Activated CD4-positive, alpha-beta T cell treated with anti-CD3 and anti-CD28 coated beads, Interleukin-2, amount 10 ng/mL, durations not matched to agents 7 days and 5 days (primary cell): ENCODE data around the gene EPS8. TPM values are rescaled to one million over a fixed set of nuclear protein-coding genes. Genes with fewer than 3 reads are reported as not detected.

Experiments
- CTCF ChIA-PET: fragments of 350-600 bp; sonication (Branson Sonifier 250); formaldehyde crosslinking; loops from one replicate; lab custom pipeline; 2021; ENCODE audit warnings: antibody characterized with exemption; lab: Charles Lee
- POLR2A ChIA-PET: fragments of 350-600 bp; sonication (Branson Sonifier 250); formaldehyde crosslinking; loops from one replicate; lab custom pipeline; 2021; ENCODE audit warnings: antibody characterized with exemption; lab: Charles Lee
- DNase-seq: peaks from one replicate; pipeline ENCODE4 v3.0.0-alpha.2; 2020
- H3K27ac Mint-ChIP-seq: one replicate; pipeline ENCODE4 v1.8.0; 2021; ENCODE audit warnings: mild to moderate bottlenecking, moderate library complexity, mixed read lengths
- H3K27me3 Mint-ChIP-seq: one replicate; pipeline ENCODE4 v1.8.0; 2021; ENCODE audit warnings: mixed read lengths
- H3K36me3 Mint-ChIP-seq: one replicate; pipeline ENCODE4 v1.8.0; 2021; ENCODE audit warnings: low read depth, mixed read lengths
- H3K4me1 Mint-ChIP-seq: one replicate; pipeline ENCODE4 v1.8.0; 2021; ENCODE audit warnings: mixed read lengths
- H3K4me3 Mint-ChIP-seq: one replicate; pipeline ENCODE4 v1.8.0; 2021; ENCODE audit warnings: mild to moderate bottlenecking, moderate library complexity, mixed read lengths
- H3K9me3 Mint-ChIP-seq: one replicate; pipeline ENCODE4 v1.8.0; 2021; ENCODE audit warnings: mixed read lengths
- total RNA-seq, 2 experiments: library from RNA; stranded (reverse); gene quantifications; one replicate each; pipeline ENCODE4 v1.2.3, GENCODE V29; 2021

The EPS8 gene
- total RNA-seq, 2 experiments from 2014 or later: 2.3 to 2.4 TPM

- ChIA-PET CTCF (no interaction called here), POLR2A (no interaction called here)
- no peak overlapping the region for H3K27ac Mint-ChIP-seq
- no peaks in the 10 kb centered on the region for H3K4me1 Mint-ChIP-seq
- H3K9me3 Mint-ChIP-seq: peaks cover 5% of the 10 kb centered on the region
- peaks cover 12% of the 10 kb centered on the region for H3K27me3 Mint-ChIP-seq
- no peaks in the 10 kb centered on the region for H3K36me3 Mint-ChIP-seq
- no peak for DNase-seq
- no peak overlapping the region for H3K4me3 Mint-ChIP-seq
These were observed 50.7 kb downstream of the EPS8 start for GRCh38 chr12:15738438-15739015.

DNA sequence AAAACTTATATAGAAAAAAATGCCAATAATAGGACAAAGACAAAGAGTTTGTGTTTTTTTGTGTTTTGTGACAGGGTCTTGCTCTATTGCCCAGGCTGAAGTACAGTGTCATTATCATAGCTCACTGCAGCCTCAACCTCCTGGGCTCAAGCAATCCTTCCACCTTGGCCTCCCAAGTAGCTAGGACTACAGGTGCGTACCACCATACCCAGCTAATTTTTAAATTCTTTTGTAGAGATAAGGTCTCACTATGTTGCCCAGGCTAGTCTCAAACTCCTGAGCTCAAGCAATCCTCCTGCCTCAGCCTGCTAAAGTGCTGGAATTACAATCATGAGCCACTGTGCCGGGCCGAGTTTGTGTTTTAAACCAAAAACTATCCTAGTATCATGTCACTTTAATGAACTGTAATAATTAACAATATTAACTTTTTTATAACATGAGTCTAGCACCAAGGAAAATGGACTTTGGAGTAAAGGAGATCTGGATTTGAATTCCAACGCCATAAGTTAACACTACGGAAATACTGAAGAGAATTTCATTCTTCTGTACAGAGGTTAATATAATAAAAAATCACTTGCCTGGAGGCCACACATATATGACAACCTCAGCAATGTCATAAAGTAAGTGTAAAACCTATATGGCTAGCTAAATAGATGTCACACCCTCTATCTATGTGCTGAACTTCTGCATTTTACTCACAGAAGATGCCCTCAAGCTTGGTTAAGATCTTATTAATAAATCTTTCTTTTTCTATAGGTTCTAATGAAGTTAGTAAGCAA, 53.2 kb downstream of the EPS8 start:
- H3K36me3 Mint-ChIP-seq: no peaks in the 10 kb centered on the region
- no peak overlapping the region for H3K27ac Mint-ChIP-seq
- CTCF ChIA-PET: interaction anchor here (1.0 to 2.2 kb wide), 2 partner anchors 10 to 11 kb away, joined by 3 to 5 read pairs; no protein-coding TSS in a partner anchor
- no peak for DNase-seq
- no peak overlapping the region for H3K4me3 Mint-ChIP-seq
- H3K27me3 Mint-ChIP-seq: peaks cover 12% of the 10 kb centered on the region
- H3K4me1 Mint-ChIP-seq: no peaks in the 10 kb centered on the region
- POLR2A ChIA-PET: no interaction called here
- peaks cover under 1% of the 10 kb centered on the region for H3K9me3 Mint-ChIP-seq

DNA sequence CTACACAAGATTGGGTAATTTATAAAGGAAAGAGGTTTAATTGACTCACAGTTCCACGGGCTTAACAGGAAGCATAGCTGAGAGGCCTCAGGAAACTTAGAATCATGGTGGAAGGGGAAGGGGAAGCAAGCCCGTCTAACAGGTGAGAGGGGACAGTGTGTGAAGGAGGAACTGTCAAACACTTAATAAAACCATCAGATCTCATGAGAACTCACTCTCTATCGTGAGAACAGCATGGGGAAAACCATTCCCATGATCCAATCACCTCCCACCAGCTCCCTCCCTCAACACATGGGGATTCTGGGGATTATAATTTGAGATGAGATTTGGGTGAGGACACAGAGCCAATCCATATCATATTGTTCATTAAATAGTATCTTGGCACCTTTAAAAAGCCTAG, 56.1 kb downstream of the EPS8 start:
- DNase-seq: no peak
- H3K27ac Mint-ChIP-seq: no peak overlapping the region
- POLR2A ChIA-PET: no interaction called here
- CTCF ChIA-PET: interaction anchor here (0.6 kb wide), 1 partner anchor 60 kb away, joined by 3 read pairs; no protein-coding TSS in a partner anchor
- H3K36me3 Mint-ChIP-seq: no peaks in the 10 kb centered on the region
- H3K4me1 Mint-ChIP-seq: no peaks in the 10 kb centered on the region
- no peak overlapping the region for H3K4me3 Mint-ChIP-seq
- peaks cover 9% of the 10 kb centered on the region for H3K27me3 Mint-ChIP-seq
- H3K9me3 Mint-ChIP-seq: no peaks in the 10 kb centered on the region

- no peaks in the 10 kb centered on the region for H3K4me1 Mint-ChIP-seq
- POLR2A ChIA-PET: no interaction called here
- H3K27me3 Mint-ChIP-seq: peaks cover 9% of the 10 kb centered on the region
- H3K36me3 Mint-ChIP-seq: no peaks in the 10 kb centered on the region
- CTCF ChIA-PET: interaction anchor here (0.5 kb wide), 1 partner anchor 896 kb away, joined by 3 read pairs; no protein-coding TSS in a partner anchor
- H3K27ac Mint-ChIP-seq: no peak overlapping the region
- H3K4me3 Mint-ChIP-seq: no peak overlapping the region
- no peak for DNase-seq
- no peaks in the 10 kb centered on the region for H3K9me3 Mint-ChIP-seq
These were observed 56.7 kb downstream of the EPS8 start for GRCh38 chr12:15732341-15733061.

DNA sequence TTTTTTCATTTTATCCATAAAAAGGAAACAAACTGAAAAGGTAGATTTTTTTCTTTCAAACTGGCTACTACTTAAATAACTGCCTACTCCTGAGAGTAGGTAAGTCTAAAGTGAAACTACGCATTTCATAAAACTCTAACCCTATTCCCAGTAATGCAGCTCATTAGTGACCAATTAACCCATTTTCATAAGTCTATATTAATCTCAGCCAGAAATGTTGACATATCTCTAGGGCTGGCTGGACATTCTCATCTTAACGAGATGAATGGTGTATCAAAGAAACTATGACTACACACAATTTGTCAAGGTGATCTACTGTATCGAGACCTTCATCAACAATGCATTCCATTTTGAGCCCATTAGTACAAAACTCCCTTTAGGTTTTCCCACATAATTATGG, 57.2 kb downstream of the EPS8 start:
- CTCF ChIA-PET: no interaction called here
- Mint-ChIP-seq H3K27ac (no peak overlapping the region), H3K36me3 (no peaks in the 10 kb centered on the region), H3K27me3 (peaks cover 6% of the 10 kb centered on the region), H3K4me1 (no peaks in the 10 kb centered on the region), H3K4me3 (no peak overlapping the region), H3K9me3 (no peaks in the 10 kb centered on the region)
- DNase-seq: no peak
- POLR2A ChIA-PET: no interaction called here

- ChIA-PET CTCF (no interaction called here), POLR2A (no interaction called here)
- H3K27ac Mint-ChIP-seq: no peak overlapping the region
- H3K4me3 Mint-ChIP-seq: no peak overlapping the region
- peaks cover 8% of the 10 kb centered on the region for H3K27me3 Mint-ChIP-seq
- DNase-seq: no peak
- H3K4me1 Mint-ChIP-seq: no peaks in the 10 kb centered on the region
- H3K36me3 Mint-ChIP-seq: no peaks in the 10 kb centered on the region
- no peaks in the 10 kb centered on the region for H3K9me3 Mint-ChIP-seq
These were observed 60.1 kb downstream of the EPS8 start for GRCh38 chr12:15729097-15729496.

GRCh38 chr12:15728118-15728598, 61.0 kb downstream of the EPS8 start:
- ChIA-PET POLR2A (no interaction called here), CTCF (interaction anchor here (0.7 kb wide), 1 partner anchor 26 kb away, joined by 4 read pairs; no protein-coding TSS in a partner anchor)
- Mint-ChIP-seq H3K36me3 (no peaks in the 10 kb centered on the region), H3K9me3 (no peaks in the 10 kb centered on the region), H3K4me3 (no peak overlapping the region), H3K4me1 (no peaks in the 10 kb centered on the region), H3K27ac (no peak overlapping the region), H3K27me3 (peaks cover 8% of the 10 kb centered on the region)
- DNase-seq: no peak

DNA sequence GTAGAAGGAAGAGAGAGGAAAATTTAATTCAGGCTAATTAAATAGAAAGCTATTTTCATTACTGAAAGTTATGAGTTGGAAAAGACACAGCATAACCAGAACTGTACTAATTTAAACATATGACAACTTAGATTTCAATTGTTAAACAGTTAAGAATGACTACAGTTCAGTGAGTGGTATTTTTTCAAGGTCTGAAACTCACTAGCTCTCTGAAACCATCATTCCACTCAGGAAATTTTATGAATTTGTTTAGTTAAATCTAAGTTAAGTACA, 62.4 kb downstream of the EPS8 start:
- H3K4me3 Mint-ChIP-seq: no peak overlapping the region
- H3K9me3 Mint-ChIP-seq: no peaks in the 10 kb centered on the region
- H3K27me3 Mint-ChIP-seq: peaks cover 8% of the 10 kb centered on the region
- CTCF ChIA-PET: interaction anchor here (0.9 kb wide), 1 partner anchor 14 kb away, joined by 3 read pairs; no protein-coding TSS in a partner anchor
- POLR2A ChIA-PET: no interaction called here
- no peaks in the 10 kb centered on the region for H3K36me3 Mint-ChIP-seq
- no peak overlapping the region for H3K27ac Mint-ChIP-seq
- DNase-seq: no peak
- H3K4me1 Mint-ChIP-seq: no peaks in the 10 kb centered on the region

DNA sequence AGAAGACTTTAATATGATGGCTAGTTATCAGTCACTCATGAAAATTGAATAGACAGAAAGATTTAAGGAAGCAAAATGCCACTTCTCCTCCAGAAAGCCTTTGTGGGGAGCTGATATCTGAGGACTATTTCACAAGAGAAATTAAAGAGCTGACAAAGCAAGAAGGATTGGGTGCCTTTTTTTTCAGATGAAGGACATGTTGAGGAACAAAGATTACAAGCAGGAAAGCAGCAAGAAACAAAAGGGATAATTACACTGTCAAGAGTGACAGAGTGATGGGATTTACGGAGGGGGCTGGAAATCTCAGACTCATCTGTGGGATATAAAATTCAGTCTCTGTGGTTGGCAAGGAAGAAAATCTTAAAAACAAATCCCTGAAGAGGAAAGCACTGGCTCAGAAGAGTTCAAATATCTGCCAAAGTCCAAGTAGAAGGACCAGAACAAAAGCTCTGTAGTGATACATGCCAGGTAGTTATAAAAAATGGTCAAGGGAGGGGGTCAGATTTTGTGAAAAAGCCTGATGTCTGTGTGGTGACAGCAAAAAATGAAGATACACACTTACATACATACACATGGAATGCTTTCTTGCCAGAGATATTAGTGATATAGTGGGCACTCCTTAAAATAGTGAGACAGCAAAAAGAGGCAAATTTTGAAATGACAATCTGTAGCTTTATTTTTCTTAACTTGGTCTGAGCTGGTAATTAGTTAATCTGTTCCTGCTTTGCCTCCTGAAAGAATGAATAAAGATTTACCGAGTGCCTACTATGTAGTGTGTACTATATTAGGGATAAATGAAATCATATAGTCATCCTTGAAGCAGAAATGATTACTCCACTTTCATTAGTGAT, 62.9 kb downstream of the EPS8 start:
- Mint-ChIP-seq H3K27ac (no peak overlapping the region), H3K27me3 (peaks cover 8% of the 10 kb centered on the region), H3K36me3 (no peaks in the 10 kb centered on the region), H3K4me1 (no peaks in the 10 kb centered on the region), H3K4me3 (no peak overlapping the region), H3K9me3 (no peaks in the 10 kb centered on the region)
- ChIA-PET CTCF (interaction anchor here (0.9 kb wide), 1 partner anchor 15 kb away, joined by 3 read pairs; no protein-coding TSS in a partner anchor), POLR2A (no interaction called here)
- no peak for DNase-seq

- ChIA-PET CTCF (no interaction called here), POLR2A (no interaction called here)
- H3K4me1 Mint-ChIP-seq: no peaks in the 10 kb centered on the region
- H3K9me3 Mint-ChIP-seq: no peaks in the 10 kb centered on the region
- H3K27me3 Mint-ChIP-seq: peaks cover 11% of the 10 kb centered on the region
- H3K36me3 Mint-ChIP-seq: no peaks in the 10 kb centered on the region
- H3K27ac Mint-ChIP-seq: no peak overlapping the region
- DNase-seq: no peak
- no peak overlapping the region for H3K4me3 Mint-ChIP-seq
These were observed 66.2 kb downstream of the EPS8 start for GRCh38 chr12:15722951-15723350.

DNA sequence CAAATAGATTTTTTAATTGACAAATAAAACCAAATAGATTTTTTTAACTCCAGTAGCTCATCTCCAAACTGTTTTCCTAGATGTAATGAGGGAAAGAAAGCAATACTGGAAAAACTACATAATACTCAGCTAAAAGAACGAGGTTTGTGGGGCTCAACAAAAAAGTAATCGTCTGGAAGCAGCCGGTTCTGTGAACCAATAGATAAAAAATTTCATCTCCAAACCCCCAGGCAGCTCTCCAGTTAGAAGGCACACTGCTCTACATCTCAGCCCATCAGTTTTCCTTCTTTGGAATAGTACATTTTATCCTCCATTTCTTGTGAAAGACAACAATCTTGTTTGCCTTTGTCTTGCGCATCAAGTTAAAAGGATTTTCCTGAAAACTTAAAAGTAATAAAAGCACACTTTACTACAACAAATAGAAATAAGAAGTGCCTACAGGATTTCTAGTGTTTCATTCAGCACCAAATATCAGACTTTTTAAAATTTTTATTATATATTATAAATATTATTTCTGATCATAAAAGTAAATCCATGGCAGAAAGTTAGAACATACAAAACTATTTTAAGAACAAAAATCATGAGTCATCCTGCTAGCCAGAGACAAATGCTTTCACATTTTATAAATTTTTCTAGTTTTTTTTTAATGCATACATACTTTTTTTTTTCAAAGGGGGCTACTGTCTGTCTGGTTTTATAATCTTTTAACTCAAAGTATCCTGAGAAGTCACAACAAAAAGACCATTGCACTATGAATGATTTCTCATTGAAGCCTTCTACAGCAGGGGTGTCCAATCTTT, 67.7 kb downstream of the EPS8 start:
- ChIA-PET POLR2A (interaction anchor here (0.7 kb wide), 1 partner anchor 47 kb away, joined by 3 read pairs; no protein-coding TSS in a partner anchor), CTCF (no interaction called here)
- peaks cover 13% of the 10 kb centered on the region for H3K27me3 Mint-ChIP-seq
- no peak overlapping the region for H3K27ac Mint-ChIP-seq
- H3K4me1 Mint-ChIP-seq: no peaks in the 10 kb centered on the region
- H3K36me3 Mint-ChIP-seq: no peaks in the 10 kb centered on the region
- no peak overlapping the region for H3K4me3 Mint-ChIP-seq
- H3K9me3 Mint-ChIP-seq: no peaks in the 10 kb centered on the region
- DNase-seq: no peak

GRCh38 chr12:15720295-15720694, 68.9 kb downstream of the EPS8 start:
- H3K4me3 Mint-ChIP-seq: no peak overlapping the region
- POLR2A ChIA-PET: no interaction called here
- CTCF ChIA-PET: no interaction called here

More at GRCh38 chr12:15720295-15720694, 68.9 kb downstream of the EPS8 start:
- Mint-ChIP-seq H3K27me3 (peaks cover 10% of the 10 kb centered on the region), H3K4me1 (no peaks in the 10 kb centered on the region), H3K27ac (no peak overlapping the region), H3K9me3 (no peaks in the 10 kb centered on the region), H3K36me3 (no peaks in the 10 kb centered on the region)
- no peak for DNase-seq
